Activated T-helper 2 cell treated with anti-CD3 and anti-CD28 coated beads, Interferon-gamma antibody, Interleukin-2, Interleukin-4, amounts not matched to agents 10 μg/mL and 5 μg/mL and 100 μg/mL, durations not matched to agents 14 hours and 24 hours and 36 hours (primary cell): Measurements from ENCODE around the gene LCE3A. TPM values are rescaled to one million over a fixed set of nuclear protein-coding genes. Genes with fewer than 3 reads are reported as not detected.
"Not testable (repeated sequence)": the region's sequence is repeated elsewhere in the genome, so short reads cannot be mapped to it uniquely, and the experiment has no call there.

Experiments used
- DNase-seq: peaks from one replicate; pipeline ENCODE4 v3.0.0; 2021; ENCODE audit warnings: low spot score
- H3K27ac Mint-ChIP-seq: one replicate; pipeline ENCODE4 v1.8.0; 2021; ENCODE audit warnings: mixed read lengths
- H3K27me3 Mint-ChIP-seq: one replicate; pipeline ENCODE4 v1.8.0; 2021; ENCODE audit warnings: low read depth, mixed read lengths
- H3K36me3 Mint-ChIP-seq: one replicate; pipeline ENCODE4 v1.8.0; 2021; ENCODE audit warnings: low read depth, mixed read lengths
- H3K4me1 Mint-ChIP-seq: one replicate; pipeline ENCODE4 v1.8.0; 2021; ENCODE audit warnings: low read depth, mixed read lengths
- H3K4me3 Mint-ChIP-seq: one replicate; pipeline ENCODE4 v1.8.0; 2021; ENCODE audit warnings: low read depth, mild to moderate bottlenecking, moderate library complexity, mixed read lengths
- H3K9me3 Mint-ChIP-seq: one replicate; pipeline ENCODE4 v1.8.0; 2021; ENCODE audit warnings: mixed read lengths
- intact Hi-C: fragments of 100-400 bp; cut with micrococcal nuclease; formaldehyde crosslinking; loops from one replicate; pipeline ENCODE4 v1.15.1; 2023
- total RNA-seq: library from RNA; stranded (reverse); gene quantifications from 2 replicates; pipeline ENCODE4 v1.2.3, GENCODE V29; 2022

Gene LCE3A, protein sequence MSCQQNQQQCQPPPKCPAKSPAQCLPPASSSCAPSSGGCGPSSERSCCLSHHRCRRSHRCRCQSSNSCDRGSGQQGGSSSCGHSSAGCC
- not detected in 2 replicates for total RNA-seq

DNA sequence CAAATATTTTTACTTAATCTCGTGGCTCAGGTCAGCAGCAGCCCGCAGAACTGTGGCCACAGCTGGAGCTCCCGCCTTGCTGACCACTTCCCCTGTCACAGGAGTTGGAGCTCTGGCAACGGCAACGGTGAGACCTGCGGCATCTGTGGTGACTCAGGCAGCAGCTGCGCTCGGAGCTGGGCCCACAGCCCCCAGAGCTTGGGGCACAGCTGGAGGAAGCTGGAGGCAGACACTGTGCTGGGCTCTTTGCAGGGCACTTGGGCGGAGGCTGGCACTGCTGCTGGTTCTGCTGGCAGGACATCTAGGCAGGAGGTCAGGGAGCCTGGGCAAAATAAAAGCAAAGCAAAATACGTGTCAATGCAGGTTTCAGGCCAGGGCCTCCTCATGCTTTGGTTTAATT lies at the start of gene LCE3A:
Gene LCE3A (minus strand): TSS at position 301 of the 400 bp plus-strand sequence. CDS start 0 bp downstream, at position 301.
- peaks cover 8% of the 10 kb centered on the region for H3K27me3 Mint-ChIP-seq
- intact Hi-C loops, result no loop called here
- no peaks in the 10 kb centered on the region for H3K36me3 Mint-ChIP-seq
- H3K4me3 Mint-ChIP-seq, result no peak within 1 kb of the TSS
- H3K27ac Mint-ChIP-seq, result no peak within 1 kb of the TSS
- DNase-seq, result no peak
- H3K9me3 Mint-ChIP-seq, result peaks cover 12% of the 10 kb centered on the region
- H3K4me1 Mint-ChIP-seq, result peaks cover 5% of the 10 kb centered on the region

DNA sequence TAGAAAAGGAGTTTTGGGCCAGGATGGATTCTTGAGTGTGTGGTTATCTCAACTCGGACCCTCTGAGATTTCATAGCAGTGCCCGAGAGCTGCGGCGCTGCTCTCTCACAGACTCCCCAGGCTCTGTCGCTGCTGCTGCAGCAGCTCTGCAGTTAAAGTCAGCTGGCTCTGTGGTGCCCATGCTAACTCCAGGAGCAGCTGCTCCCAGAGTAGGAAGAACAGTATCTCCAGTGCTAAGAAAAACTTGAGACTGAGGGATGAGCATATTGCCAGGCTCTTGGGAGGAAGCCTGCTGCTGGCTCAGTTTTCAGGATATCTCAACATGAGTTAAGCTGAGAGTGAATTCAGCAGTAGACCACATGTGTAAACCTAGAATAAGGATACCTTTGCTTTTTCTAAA lies 44.7 kb upstream of the LCE3A start:
- no peak overlapping the region for H3K27ac Mint-ChIP-seq
- DNase-seq, result no peak
- no peaks in the 10 kb centered on the region for H3K4me1 Mint-ChIP-seq
- intact Hi-C loops, result no loop called here
- peaks cover 3% of the 10 kb centered on the region for H3K27me3 Mint-ChIP-seq
- no peaks in the 10 kb centered on the region for H3K9me3 Mint-ChIP-seq
- no peak overlapping the region for H3K4me3 Mint-ChIP-seq
- H3K36me3 Mint-ChIP-seq, result no peaks in the 10 kb centered on the region

DNA sequence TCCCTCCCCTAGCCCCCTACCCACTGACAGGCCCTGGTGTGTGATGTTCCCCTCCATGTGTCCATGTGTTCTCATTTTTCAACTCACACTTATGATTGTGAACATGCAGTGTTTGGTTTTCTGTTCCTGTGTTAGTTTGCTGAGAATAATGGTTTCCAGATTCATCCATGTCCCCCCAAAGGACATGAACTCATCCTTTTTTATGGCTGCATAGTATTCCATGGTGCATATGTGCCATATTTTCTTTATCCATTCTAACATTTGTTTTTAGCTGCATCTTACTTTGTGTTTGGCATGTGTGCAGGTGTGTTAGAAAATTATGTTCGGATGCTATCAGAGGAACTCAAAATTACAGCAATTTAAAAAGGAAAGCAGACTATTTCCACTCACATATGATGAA lies 43.3 kb upstream of the LCE3A start:
- H3K27ac Mint-ChIP-seq, H3K27me3 Mint-ChIP-seq, H3K4me3 Mint-ChIP-seq, H3K36me3 Mint-ChIP-seq, H3K4me1 Mint-ChIP-seq, DNase-seq, intact Hi-C loops, H3K9me3 Mint-ChIP-seq: not testable (repeated sequence)

DNA sequence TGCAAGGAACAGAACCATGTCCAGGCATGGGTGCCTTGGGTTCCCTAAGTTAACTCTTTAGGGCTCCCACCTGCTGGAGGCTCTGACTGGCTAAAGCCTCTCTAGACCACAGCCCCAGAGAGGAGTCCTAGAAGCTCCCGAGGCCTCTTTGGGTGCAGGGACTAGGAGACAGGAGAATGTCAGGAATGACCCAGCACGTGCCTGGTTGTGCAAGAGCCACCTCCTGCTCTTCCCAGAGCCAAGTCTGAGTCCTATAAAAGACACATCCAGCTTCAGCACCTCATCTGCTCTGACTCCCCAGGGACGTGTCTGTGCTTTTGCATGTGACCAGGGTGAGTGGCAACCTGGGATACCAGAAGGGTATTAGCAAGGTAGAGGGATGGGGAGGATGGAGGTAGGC lies 40.2 kb upstream of the LCE3A start, which contains the start of gene LCE2D:
Gene LCE2D (plus strand): TSS at position 283 of the 400 bp plus-strand sequence. CDS start 726 bp downstream, outside the sequence.
- Mint-ChIP-seq H3K27ac (no peak within 1 kb of the TSS), H3K4me3 (no peak within 1 kb of the TSS), H3K9me3 (no peaks in the 10 kb centered on the region), H3K4me1 (no peaks in the 10 kb centered on the region), H3K27me3 (peaks cover 3% of the 10 kb centered on the region), H3K36me3 (no peaks in the 10 kb centered on the region)
- no peak for DNase-seq
- intact Hi-C loops, result no loop called here

DNA sequence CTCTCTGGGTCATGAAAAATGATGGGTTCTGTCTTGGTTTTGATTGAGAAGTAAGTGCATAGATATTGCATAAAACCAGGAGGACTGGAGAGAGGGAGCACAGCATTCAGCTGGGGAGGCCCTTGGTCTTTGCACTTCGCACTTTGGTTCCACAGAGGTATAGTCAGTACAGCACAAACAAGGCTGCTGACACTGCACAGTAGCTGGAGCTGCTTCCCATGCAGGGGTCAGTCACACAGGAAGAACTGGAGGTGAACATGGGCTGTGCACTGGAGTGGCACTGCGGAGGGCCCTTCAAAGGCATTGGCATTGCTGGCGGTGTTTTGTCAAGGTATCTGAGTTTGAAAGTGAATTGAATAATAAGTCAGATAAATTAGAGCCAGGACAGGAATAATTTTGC lies 35.7 kb upstream of the LCE3A start:
- H3K36me3 Mint-ChIP-seq, result no peaks in the 10 kb centered on the region
- intact Hi-C loops, result loop anchor here (10.0 kb wide), 1 partner anchor 566 kb away; no protein-coding TSS in a partner anchor
- H3K27me3 Mint-ChIP-seq, result peaks cover 7% of the 10 kb centered on the region
- peaks cover 2% of the 10 kb centered on the region for H3K4me1 Mint-ChIP-seq
- H3K27ac Mint-ChIP-seq, result no peak overlapping the region
- H3K4me3 Mint-ChIP-seq, result no peak overlapping the region
- no peak for DNase-seq
- H3K9me3 Mint-ChIP-seq, result no peaks in the 10 kb centered on the region

DNA sequence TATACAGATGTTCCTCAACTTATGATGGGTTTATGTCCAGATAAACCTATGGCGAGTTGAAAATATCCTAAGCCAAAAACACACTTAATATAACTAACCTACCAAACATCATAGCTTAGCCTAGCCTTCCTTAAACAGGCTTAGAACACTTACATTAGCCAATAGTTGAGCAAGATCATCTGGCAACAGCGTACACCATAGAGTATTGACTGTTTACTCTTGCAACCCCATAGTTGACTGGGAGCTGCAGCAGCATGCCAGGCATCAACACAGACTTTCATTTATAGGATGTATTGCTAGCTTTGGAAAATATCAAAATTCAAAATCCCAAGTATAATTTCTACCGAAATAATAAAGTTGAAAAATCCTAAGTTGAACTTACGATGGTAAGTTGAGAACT lies 34.8 kb upstream of the LCE3A start:
- intact Hi-C loops, result loop anchor here (10.0 kb wide), 1 partner anchor 567 kb away; no protein-coding TSS in a partner anchor
- Mint-ChIP-seq H3K9me3 (no peaks in the 10 kb centered on the region), H3K36me3 (no peaks in the 10 kb centered on the region), H3K4me3 (no peak overlapping the region), H3K27me3 (peaks cover 9% of the 10 kb centered on the region), H3K4me1 (peaks cover 2% of the 10 kb centered on the region), H3K27ac (no peak overlapping the region)
- no peak for DNase-seq

DNA sequence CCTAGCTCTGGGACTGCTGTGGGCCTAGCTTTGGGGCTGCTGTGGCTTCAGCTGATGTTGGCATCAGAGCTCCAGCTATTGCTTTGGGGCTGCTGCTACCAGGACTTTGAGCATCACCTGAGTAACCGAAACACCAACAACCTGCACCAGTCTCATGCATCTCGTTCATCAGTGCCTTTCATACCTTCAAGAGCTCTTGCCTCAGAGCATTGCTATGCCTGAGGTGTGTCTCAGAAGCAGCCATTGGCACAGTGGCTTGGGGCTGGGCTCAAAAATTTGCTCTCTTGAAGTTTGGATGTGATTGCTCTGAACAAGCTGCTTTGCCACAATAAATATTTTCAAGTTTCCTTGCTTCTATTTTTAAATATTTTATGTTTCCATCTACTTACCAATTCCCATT lies 33.6 kb upstream of the LCE3A start:
- no peak for DNase-seq
- no peaks in the 10 kb centered on the region for H3K36me3 Mint-ChIP-seq
- no peaks in the 10 kb centered on the region for H3K9me3 Mint-ChIP-seq
- intact Hi-C loops, result loop anchor here (10.0 kb wide), 1 partner anchor 568 kb away; no protein-coding TSS in a partner anchor
- peaks cover 2% of the 10 kb centered on the region for H3K4me1 Mint-ChIP-seq
- H3K27me3 Mint-ChIP-seq, result peaks cover 10% of the 10 kb centered on the region
- H3K27ac Mint-ChIP-seq, result no peak overlapping the region
- H3K4me3 Mint-ChIP-seq, result no peak overlapping the region

DNA sequence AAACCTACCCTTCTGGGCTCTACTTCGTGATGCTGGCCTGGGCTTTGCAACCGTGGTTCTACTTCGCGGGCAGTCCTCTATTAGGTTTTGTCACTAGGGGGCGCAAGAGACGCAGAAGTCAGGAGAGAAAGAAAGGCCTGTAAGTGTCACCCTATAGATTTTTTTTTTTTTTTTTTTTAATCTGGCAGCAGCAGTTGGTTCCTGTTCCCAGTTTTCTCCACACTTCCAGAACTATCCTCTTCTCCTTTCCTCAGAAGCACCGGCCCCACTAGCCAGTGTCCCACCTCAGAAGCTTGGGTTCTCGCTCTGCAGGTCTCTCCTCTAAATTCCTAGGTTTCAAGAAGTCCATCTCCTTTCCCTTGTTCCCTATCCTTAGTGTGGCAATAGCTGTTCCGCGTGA lies 31.2 kb upstream of the LCE3A start:
- H3K27ac Mint-ChIP-seq, result no peak overlapping the region
- DNase-seq, result peak; percentile 35
- peaks cover 13% of the 10 kb centered on the region for H3K27me3 Mint-ChIP-seq
- no peaks in the 10 kb centered on the region for H3K36me3 Mint-ChIP-seq
- no peaks in the 10 kb centered on the region for H3K9me3 Mint-ChIP-seq
- intact Hi-C loops, result loop anchor here (10.0 kb wide), 1 partner anchor 571 kb away; no protein-coding TSS in a partner anchor
- H3K4me1 Mint-ChIP-seq, result peaks cover 2% of the 10 kb centered on the region
- H3K4me3 Mint-ChIP-seq, result no peak overlapping the region

DNA sequence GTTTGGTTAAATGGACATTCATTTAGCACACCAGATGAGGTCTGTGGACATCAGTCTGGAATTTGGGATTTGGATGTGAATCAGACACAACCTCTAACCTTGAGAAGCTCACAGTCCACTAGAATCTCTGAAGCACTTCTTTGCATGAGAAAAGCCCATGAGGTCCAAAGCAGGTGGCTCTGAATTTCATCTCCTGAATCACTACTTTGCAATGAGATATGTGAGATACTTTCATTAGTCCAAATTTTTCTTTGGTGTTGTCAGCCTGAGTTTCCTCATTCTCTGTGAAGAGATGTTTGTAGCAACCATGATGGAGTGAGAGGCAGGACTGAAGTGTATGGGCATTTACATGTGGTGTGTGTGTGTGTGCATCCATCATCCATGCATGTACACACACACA lies 23.8 kb upstream of the LCE3A start:
- Mint-ChIP-seq H3K9me3 (no peaks in the 10 kb centered on the region), H3K4me3 (no peak overlapping the region), H3K27ac (no peak overlapping the region), H3K4me1 (no peaks in the 10 kb centered on the region), H3K36me3 (no peaks in the 10 kb centered on the region), H3K27me3 (peaks cover 8% of the 10 kb centered on the region)
- no peak for DNase-seq
- intact Hi-C loops, result no loop called here

DNA sequence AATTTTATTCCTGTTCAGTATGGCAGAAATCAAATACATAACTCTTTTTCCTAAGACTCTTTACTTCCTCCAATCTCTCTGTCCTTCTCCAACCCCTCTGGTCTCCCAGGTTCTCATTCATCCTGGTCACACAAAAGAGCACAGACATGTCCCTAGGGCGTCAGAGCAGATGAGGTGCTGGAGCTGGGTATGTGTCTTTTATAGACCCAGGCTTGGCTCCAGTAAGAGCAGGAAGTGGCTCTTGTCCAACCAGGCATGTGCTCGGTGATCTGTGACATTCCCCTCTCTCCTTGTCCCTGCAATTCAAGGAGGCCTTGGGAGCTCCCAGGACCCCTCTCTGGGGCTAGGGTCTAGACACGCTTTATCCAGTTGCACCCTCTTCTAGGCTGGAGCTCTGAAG lies 22.2 kb upstream of the LCE3A start:
- Mint-ChIP-seq H3K36me3 (no peaks in the 10 kb centered on the region), H3K9me3 (no peaks in the 10 kb centered on the region), H3K27ac (no peak overlapping the region), H3K4me3 (no peak overlapping the region), H3K4me1 (no peaks in the 10 kb centered on the region), H3K27me3 (peaks cover 5% of the 10 kb centered on the region)
- no peak for DNase-seq
- intact Hi-C loops, result no loop called here

DNA sequence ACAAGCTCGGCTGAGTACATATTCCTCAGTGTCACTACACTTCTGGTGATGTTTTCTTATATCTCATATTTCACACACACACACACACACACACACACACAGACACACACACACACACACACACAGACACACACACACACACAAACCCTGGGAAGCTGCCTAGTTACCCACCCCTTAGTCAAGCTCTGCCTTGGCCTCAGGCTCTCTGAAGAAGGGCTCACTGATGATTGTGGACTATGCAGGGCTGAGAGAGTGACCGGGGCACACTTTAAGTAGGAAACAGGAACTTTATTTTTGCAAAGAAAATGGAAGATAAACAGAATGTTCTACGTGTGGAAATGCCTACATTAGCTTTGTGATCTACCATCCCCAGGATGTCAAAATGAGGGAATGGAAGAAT lies 21.0 kb upstream of the LCE3A start:
- DNase-seq, result no peak
- H3K36me3 Mint-ChIP-seq, result no peaks in the 10 kb centered on the region
- intact Hi-C loops, result no loop called here
- no peaks in the 10 kb centered on the region for H3K4me1 Mint-ChIP-seq
- H3K27ac Mint-ChIP-seq, result no peak overlapping the region
- H3K9me3 Mint-ChIP-seq, result no peaks in the 10 kb centered on the region
- no peak overlapping the region for H3K4me3 Mint-ChIP-seq
- peaks cover 2% of the 10 kb centered on the region for H3K27me3 Mint-ChIP-seq

DNA sequence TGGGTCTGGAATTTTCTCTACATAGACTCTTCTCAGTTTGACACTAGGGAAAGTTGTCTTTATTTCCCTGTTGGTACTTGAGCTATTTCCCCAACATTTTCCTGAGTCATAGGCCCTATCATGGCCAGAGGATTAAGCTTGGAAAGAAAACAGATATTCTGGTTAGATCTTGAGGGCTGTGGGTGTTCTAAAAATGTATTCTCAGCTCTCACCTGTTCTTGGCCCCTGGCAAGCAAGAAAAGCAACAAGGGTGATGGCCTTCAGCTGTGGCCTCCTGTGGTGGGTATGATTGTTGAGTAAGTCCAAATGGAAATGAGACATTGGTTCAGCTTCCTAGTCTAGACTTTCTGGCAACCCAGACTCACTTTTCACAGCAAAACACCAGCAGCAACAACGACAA lies 17.4 kb upstream of the LCE3A start:
- Mint-ChIP-seq H3K4me3 (no peak overlapping the region), H3K9me3 (no peaks in the 10 kb centered on the region), H3K4me1 (no peaks in the 10 kb centered on the region), H3K27ac (no peak overlapping the region), H3K36me3 (no peaks in the 10 kb centered on the region), H3K27me3 (peaks cover 2% of the 10 kb centered on the region)
- no peak for DNase-seq
- intact Hi-C loops, result no loop called here

DNA sequence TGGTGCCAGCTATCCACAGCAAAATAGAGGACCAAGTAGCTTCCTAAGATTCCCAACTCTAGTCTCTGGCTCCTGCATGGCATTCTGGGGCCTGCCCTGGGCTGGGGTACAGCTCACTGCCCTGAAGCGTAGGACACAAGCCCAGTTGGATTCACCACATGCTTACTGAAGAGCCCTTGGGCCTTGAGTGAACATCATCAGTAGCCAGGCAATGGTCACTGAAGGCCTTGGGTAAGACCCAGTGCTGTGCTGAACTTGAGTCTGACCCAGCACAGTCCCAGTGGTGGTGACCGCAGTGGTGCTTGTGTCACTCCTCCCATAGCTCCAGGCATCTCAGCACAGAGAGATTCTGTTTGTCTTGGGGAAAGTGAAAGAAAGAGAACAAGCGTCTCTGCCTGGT lies 7.7 kb upstream of the LCE3A start:
- Mint-ChIP-seq H3K4me3 (no peak overlapping the region), H3K4me1 (no peaks in the 10 kb centered on the region), H3K27me3 (peaks cover 12% of the 10 kb centered on the region), H3K27ac (no peak overlapping the region), H3K9me3 (no peaks in the 10 kb centered on the region), H3K36me3 (no peaks in the 10 kb centered on the region)
- intact Hi-C loops, result no loop called here
- DNase-seq, result no peak

DNA sequence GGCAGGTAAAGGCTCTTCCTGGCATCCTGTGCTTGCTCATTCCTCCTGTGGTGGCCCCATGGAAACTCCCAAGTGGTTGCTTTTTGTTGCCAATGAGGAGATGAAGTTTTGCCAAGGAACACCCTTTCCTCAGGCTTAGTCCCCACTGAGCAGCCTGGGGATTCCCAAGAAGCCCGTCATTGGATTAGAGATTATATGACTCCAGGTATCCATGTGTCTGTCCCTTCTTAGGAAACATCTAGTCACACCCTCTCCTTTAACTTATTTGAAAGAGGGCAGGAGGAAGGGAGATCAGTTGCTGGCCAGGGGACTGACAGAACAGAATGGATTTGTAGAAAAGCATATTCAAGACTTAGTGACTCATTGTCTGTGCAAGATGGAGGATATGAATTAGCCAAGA lies 3.8 kb upstream of the LCE3A start:
- Mint-ChIP-seq H3K36me3 (no peaks in the 10 kb centered on the region), H3K4me1 (peaks cover 5% of the 10 kb centered on the region), H3K9me3 (no peaks in the 10 kb centered on the region), H3K4me3 (no peak overlapping the region), H3K27ac (no peak overlapping the region), H3K27me3 (peaks cover 12% of the 10 kb centered on the region)
- intact Hi-C loops, result no loop called here
- no peak for DNase-seq
